Endometrium (tissue), 2 donors: ENCODE data around the gene TMEM18.
"Not testable (repeated sequence)": the region's sequence is repeated elsewhere in the genome, so short reads cannot be mapped to it uniquely, and the experiment has no call there.

Experiments
- FAIRE-seq: peaks from 2 replicates; lab custom pipeline; 2012; peaks lifted over from hg19 to GRCh38; lab: Jason Lieb, UNC
- donor health status: control.
- donor health status: control.

The TMEM18 gene

DNA sequence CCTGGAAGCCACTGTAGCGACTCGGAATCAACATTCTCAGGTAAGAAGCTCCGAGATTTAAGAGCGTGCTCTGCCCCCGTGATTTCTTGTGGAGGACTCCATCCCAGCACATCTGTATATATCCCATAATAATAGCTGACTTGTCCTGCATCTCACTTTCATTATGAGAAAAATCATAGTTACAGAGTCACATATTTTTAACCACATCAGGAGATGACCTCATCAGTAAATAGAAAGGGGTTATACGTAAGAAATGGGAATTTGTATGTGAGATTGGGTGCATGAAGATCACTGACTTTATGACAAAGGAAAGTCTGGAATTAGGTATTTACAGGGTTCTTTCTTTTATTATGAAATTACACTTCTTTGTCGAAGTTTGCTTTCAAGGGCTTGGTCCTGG lies 16.4 kb upstream of the TMEM18 start:
- FAIRE-seq: no peak

DNA sequence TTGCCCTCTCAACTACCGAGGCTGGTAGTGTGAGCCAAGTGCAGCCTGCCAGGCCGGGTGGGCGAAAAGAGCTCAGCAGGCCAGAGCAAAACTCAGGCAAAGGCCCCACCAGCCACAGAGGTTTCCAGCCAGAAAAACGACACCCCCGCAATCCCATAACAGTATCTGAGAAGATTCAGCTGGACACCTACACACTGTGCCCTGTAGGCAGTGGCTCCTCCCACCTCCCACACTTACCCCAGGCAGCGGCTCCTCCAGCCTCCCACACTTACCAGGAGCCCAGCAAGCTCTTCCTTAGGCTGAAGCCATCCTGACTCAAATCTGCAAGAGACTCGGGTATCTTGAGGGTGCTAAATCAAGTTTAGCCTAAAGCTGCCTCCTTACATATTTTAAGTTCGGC lies 15.6 kb upstream of the TMEM18 start:
- no peak for FAIRE-seq

DNA sequence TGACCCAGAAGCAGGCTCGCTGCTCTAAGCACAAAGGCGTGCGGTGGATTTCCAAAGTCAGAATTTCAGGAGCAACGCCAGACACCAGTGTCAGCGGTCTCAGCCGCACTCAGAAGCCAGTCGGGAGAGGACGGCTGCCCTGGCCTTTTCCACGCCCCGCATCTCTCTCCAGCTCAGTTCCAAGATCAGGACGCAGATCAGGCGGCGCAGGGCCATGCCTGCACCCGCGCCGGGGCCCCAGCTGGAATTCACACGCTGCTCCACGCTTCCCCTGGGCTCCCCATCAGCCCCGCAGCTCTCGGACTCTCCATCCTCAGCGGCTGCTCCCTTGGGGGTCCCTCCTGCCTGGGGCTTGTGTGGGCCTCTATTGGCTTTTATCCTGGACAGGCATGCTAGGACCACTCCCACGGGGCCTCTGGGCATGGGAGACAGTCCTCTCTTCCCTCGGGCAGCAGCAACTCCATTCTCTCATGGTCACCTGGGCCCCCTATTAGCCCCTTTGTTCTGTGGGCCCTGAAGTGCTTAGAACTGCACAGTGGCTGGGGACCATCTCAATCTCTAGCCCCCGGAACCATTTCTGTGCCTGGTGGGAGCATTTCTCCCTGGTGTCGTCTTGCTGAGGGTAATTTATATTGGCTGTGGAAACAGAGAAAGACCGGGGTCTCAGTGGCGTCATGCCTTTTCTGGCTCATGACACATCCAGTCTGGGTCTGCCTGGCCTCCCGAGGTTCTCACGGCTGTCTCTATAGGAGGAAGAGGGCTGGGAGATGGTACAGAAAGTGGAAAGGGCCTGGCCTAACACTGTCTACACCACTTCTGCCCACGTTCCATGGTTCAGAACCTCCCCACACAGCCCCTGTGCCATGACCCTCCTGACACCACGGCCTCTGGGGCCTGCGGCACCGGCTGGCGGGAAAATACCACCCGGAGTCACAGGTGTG lies 14.9 kb upstream of the TMEM18 start:
- FAIRE-seq: no peak

DNA sequence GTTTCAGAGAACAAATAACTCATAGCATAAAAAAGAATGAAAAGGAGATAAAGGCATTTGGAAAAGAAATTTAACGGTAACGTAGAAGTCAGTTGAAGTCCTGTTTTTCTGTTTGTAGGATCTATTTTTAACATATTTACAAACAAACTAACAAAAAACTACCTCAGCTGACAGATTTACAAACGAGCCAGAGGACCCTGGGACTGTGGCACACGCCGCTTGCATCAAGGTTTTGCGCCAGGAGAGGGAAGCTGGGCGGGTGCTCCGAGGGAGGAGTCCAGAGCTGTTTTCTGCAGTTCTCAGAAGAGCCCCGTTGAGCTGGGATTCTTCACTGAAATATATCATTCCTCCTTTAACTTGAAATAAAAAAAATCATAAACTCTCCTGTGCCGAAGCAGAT lies 13.6 kb upstream of the TMEM18 start:
- no peak for FAIRE-seq

DNA sequence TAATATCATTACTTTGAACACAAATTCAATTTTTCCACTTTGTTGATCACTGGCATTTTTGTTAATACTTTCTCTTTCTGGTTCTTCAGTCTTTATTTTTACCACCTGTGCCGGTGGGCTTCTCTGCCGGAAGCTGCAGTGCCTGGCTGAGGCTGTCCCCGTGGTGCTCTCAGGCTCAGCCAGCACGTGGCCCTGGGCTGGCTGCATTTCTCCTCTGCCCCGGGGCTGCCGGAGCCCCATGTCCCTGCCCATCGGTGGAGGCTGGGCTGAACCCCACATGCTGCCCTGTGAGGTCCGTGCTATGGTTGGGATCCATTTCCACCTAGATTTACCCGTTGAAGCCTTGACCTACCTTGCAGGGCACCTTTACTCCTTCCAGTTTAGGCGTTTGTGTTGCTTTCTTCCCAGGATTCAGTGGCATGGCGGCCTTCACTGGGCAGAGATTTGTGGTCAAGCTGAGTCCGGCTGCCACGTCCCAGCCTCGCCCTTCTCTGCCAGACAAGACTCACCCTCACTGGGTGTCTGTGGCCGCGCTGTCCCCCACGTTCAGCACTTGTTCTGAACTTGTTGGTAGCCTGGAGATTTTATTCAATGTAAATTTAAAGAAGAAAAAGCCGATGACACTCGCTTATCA lies 12.8 kb upstream of the TMEM18 start:
- no peak for FAIRE-seq

DNA sequence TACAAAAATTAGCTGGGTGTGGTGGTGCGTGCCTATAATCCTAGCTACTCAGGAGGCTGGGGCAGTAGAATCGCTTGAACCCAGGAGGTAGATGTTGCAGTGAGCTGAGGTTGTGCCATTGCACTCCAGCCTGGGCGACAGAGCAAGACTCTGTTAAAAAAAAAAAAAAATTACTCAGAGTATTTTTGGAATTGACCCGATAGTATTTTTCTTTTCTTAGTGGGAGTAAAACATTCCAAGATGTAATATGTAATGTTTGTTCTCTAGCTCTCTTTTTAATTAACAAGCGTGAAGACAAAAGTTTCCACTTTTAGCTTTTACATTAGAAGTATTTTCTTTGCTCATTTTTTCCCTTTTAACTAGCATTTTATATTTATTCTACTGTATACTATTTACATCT lies 12.0 kb upstream of the TMEM18 start:
- peak; percentile 96 for FAIRE-seq

DNA sequence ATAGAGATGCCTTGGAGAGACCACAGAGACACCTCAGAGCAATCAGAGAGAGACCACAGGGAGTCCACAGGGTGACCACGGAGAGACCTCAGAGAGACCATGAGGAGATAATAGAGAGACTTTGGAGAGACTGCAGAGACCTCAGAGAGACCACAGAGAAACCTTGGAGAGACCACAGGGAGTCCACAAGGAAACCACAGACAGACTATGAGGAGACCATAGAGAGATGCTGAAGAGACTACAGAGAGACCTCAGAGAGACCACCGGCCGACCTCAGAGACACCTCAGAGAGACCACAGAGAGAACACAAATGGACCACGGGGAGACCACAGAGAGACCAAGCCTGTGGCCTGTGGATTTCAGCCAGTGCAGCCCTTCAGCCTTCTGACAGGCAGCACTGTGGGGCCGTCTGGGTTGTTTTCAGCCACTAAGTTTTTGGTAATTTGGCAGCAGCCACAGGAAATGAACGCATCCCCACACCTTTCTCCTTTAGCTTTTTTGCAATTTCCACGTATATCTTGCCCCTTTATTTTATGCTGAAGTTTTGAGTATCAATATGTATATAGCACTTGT lies 11.4 kb upstream of the TMEM18 start:
- FAIRE-seq: no peak

DNA sequence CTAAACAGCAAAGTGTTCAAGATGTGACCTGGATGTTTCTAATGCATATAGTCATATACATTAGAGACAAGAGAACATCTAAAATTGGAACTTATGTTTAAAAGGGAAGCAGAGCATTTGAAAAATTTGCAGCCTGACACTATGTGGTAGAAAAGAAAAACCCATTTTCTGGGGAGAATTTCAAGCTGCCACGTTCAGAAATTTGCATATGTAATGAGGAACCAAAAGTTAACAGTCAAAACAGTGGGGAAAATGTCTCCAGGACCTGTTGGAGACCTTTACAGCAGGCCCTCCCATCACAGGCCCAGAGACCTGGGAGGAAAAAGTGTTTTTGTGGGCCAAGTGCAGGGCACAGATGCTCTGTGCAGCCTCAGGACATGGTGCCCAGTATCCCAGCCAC lies 8.2 kb upstream of the TMEM18 start:
- FAIRE-seq: no peak

DNA sequence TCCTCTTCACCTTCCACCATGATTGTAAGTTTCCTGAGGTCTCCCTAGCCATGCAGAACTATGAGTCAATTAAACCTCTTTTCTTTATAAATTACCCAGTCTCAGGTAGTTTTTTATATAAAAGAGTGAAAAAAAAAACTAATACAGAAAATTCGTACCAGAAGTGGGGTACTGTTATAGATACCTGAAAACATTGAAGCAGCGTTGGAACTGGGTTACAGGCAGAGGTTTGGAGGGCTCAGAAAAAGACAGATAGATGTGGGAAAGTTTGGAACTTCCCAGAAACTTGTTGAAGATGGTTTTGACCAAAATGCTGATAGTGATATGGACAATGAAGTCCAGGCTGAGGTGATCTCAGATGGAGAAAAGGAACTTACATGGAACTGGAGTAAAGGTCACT lies 7.7 kb upstream of the TMEM18 start:
- not testable (repeated sequence) for FAIRE-seq

DNA sequence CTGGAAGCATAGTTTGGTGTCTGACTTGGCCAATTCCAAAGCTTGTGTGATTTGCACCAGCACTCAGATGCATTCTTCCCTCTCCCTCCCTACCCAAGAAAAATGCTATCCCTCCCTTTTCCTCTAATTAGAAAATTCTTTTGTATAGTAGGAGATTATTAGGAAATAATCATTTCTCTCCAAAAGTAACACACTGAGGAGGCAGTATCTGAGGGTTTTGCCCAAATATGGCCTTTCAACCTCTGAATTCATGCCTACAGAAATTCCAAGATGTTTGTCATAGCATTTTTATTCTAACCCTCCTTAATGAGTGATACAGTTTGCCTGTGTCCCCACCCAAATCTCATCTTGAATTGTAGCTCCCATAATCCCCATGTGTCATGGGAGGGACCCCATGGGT lies 5.0 kb upstream of the TMEM18 start:
- no peak for FAIRE-seq

DNA sequence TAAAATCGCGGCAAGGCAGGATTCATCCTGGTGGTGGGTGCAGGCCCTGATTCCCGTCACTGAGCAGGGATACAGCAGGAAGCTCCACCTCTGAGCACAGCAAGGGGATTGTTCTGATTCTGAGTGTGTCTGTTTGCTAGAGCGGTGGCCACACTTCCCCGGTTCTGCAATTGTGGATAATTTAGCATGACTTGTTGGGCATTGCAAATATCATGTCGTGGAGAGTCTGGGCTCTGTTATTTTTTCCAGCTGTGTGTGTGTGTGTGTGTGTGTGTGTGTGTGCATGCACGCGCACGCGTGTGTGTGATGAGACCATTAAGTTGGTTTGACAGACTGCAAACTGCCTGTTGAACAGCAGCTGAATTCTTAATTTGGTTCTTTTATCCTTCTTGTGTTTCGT lies 4.1 kb upstream of the TMEM18 start:
- no peak for FAIRE-seq

DNA sequence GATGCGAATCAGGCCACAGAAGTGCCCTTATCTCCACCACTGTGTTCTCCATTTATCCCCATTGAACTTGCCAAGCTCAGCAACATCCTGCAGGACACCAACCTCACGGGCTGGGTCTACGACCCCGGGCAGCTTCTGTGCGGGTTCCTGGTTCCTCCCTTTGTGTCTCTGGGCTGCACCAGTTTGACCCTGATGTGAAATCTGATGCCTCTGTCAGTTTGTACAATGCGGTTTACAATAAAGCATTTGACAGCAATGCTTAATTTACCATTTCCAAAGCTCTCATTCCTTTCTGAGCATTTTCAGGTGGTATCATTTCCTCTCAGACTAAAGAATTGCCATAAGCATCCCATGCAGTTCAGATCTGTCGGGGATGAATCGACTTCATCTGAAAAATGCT lies 3.3 kb upstream of the TMEM18 start:
- FAIRE-seq: no peak

DNA sequence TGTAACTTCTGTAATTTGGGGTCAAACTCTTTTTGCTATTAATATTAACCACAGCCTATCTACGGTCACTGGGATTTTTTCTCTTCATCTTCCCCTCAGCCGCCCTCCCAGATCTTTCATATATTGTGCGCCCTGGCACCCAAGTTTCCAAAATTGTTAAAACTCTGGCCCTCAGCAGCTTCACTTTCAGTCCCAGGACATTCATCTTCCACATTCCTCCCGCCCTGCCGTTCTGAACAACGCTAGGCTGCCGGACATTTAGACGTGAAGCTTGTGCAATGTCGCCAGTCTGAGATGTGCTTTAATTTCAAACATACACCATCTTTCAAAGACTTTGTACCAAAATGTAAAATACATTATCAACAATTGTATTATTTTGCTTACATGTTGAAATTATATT lies 1.8 kb upstream of the TMEM18 start:
- FAIRE-seq: no peak

DNA sequence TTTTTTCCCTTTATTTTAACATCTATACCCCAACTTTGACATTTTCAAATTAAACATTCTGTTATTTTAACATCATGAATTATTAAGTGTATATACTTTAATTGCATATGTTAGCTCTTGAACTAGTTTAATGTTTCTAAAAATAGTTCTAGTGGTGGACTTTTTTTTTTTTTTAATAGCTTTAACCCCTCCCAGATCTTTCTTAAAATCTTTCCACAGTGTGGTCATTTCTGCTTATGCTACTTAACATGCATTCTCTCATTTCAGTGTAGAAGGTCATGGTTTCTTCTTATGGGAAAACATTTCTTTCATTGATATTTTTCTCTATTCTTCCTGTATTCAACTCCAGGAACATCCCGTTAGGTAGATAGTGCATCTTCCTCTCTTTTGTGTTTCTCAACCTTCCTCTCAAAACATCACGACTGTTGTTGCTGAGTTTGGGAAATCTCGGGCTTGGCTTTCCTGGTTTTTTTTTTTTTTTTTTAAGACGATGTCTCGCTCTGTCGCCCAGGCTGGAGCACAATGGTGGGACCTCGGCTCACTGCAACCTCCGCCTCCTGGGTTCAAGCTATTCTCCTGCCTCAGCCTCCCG lies 849 bp upstream of the TMEM18 start:
- peak; percentile 85 for FAIRE-seq

DNA sequence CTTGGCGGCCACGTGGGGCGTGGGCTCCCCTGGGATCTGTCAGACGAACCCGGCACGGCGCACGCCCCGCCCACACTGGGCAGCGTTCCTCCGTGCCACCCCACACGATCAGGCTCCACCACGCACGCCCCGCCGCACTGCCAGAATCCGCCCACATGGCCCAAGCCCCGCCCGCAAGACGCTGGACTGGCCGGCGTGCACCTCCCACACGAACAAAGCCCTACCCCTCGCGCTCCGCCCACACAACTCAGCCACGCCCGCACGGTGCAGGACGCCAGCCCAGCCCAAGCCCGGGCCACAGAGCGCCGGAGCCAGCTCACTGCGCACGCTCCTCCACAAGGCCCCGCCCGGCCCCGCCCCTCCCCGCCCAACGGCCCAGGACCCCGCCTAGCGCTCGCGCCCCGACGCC lies 555 bp downstream of the TMEM18 start:
- peak; percentile 29 for FAIRE-seq

DNA sequence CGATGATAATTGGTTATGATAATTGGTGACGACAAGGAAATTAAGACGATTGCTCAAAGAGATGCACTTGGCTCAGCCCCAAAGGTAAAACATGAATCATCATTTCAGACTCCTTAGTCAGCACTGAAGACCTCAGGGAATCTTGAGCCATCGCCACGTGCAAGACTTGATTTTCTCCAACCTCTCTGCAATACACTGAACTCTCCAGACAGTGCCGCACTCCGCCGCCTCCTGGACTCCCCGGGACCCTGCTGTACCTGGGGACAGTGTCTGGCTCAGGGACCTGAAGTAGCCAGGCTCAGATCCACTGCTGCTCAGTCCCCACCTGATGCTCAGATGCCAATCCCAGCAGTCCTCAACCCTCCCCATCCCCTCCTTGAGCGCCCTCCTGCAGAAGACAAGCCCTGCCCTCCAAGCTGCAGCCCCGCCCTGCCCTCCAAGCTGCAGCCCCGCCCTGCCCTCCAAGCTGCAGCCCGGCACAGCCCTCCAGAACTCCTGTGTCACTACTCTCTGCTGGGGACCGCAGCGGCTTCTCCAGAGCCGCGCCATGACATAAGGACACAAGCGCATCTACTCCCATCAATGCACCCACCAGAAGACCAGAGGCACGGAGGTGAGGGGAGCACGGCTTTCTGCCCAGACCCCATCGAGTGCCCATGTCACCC lies 1.1 kb downstream of the TMEM18 start:
- no peak for FAIRE-seq

DNA sequence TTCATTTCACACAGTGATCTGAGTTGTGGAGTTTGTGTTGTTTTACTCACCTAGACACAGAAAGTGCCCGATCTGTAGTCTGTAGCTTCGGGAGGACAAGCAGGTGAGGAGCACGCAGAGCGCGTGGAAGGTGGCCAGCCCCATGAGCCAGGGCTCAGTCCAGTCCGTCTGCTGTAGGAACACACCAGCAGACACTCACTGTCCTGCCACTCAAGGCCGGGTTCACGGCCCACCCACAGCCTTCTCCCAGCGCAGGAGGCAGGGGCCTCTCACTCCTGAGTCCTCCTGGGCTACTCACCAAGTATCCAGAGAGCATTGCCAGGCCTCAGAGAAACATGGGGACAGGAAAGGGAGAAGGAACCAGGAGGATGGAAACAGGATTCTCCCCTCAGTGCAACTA lies 1.7 kb downstream of the TMEM18 start:
- no peak for FAIRE-seq

DNA sequence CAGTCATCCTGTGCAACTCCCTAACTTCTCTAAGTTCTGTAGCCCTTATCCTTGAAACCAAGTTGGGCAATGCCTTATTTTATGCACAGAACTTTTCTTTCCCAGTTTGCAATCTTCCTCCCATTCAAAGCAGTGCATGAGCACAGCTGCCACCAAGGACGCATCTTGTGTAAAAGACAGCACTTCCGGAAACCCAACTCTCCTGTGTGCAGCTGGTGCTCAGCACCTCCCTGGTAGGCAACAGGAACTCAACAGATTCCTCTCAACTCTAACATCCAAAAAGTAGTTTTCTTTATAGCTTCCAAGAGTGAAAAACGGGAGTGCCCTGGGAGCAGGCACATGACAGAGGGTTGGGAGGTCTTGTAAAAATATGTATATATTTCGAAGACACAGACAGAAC lies 2.2 kb downstream of the TMEM18 start:
- FAIRE-seq: no peak

DNA sequence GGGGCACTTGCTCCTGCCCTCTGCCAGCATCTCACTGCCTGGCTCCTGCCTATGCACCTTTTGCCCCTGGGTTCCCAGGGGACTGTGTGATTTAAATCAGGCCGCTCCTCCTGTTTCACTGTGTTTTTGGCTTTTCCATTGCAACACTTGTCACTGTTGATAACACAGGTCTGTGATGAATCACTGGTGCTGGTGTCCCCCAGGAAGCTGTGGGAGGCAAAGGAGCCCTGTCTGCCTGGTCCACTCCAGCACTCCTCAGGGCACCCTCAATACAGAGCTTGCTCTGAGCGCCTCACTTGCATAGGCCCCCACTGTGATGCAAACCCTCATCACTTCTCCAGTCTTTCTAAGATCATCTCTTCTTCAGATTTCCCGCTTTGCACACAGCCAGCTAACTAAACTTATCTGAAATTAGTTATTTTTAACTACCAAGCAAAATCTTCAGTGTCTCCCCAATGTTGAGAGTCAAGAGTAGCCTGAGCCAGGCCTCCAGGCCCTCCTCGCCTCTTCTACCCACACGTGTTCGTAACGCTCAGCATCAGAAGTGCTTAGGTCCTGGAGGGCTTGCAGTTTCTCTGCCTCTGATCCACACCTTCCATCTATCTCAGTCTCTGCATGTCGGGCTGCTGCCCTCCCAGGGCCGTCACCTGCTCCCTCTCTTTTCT lies 2.8 kb downstream of the TMEM18 start:
- no peak for FAIRE-seq

DNA sequence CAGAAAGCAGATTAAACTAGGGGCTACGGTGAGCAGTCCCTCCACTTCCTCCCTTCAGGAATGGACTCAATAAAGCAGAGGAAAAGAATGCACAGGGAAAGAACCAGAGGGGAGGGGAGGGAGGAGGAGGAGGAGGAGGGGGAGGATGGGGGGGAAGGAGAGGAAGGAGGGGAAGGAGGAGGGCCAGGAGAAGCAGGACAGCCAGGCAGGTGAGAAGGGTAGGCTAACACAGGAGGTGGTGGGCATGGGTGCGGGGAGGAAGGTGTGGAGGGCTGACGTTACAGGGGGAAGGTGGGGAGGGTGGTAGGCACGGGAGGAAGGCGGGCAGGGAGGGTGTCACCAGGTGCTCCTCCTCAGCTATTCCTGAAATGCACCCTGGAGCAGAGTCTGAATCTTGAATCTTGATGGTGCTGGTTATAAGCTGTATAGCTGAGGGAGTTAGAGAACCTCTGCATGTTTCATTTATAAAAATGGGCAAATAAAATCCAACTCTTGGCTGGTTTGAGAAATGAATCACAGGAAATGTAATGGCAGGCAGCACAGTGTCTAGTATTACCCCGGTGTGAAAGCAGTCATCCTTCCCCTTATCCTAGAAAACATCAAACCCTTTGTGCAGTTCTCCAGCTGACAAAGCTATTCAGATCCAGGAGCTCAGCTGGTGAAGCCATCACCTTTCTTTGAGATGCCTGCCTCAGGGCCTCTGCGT lies 3.4 kb downstream of the TMEM18 start:
- no peak for FAIRE-seq

DNA sequence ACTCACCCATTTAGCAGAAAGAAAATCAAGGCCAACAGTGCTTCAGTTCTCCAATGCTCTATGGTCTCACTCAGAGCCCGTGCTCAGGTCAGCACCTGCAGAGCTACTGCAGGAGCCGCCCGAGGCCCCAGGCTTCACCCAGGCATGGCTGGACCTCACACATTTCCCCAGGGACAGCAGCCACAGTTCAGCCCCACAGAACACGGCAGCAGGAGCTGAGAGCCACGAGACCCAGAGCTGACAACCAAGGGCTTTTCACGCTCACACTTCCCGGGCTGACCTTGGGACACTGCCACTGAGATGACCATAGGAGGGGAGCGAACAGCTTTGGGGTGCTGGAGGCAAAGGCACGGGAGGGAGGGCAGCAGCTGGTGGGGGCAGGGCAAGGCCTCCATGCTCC lies 4.2 kb downstream of the TMEM18 start:
- no peak for FAIRE-seq

DNA sequence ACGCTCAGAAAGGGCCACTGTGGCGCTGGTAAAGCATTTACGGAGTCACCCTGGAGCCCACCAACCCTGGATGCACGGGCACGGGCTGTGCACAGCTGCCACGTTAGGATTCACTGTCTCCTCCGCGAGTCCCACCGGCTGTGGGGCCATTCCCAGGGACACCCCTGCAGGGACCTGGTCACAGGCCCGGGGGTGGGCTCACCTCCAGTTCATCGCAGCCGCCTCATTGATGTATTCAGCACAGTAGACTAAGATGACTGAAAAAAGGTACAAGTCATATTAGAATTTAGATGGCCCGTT lies 4.7 kb downstream of the TMEM18 start:
- no peak for FAIRE-seq
